Activated gamma-delta T cell treated with anti-CD3 and anti-CD28 coated beads, Interleukin-2, amount 50 U/mL, for 16 hours (primary cell): ENCODE data around the gene GALC.

ENCODE experiments used
- DNase-seq: peaks from one replicate; pipeline ENCODE4 v3.0.0-alpha.2; 2020; ENCODE audit warnings: low read depth

GALC gene

DNA sequence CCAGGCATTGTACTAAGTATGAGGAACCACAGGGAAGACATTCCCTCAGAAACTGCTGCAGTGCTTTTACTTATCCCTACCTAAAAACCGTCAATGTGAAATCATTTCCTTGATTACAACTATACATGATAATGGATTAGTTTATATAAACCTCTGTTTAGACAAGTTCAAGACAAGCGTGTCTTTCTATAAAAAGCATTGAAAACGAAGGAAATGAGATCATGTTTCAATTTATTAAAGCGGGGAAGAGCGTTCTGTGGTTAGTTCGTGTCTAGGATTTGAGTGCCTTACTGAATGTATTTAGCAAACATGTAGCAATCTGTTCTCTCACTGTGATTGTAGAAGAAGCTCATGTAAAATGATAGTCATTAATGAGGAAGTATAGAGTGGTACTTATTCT, 37.5 kb downstream of the GALC start:
- DNase-seq, result no peak

DNA sequence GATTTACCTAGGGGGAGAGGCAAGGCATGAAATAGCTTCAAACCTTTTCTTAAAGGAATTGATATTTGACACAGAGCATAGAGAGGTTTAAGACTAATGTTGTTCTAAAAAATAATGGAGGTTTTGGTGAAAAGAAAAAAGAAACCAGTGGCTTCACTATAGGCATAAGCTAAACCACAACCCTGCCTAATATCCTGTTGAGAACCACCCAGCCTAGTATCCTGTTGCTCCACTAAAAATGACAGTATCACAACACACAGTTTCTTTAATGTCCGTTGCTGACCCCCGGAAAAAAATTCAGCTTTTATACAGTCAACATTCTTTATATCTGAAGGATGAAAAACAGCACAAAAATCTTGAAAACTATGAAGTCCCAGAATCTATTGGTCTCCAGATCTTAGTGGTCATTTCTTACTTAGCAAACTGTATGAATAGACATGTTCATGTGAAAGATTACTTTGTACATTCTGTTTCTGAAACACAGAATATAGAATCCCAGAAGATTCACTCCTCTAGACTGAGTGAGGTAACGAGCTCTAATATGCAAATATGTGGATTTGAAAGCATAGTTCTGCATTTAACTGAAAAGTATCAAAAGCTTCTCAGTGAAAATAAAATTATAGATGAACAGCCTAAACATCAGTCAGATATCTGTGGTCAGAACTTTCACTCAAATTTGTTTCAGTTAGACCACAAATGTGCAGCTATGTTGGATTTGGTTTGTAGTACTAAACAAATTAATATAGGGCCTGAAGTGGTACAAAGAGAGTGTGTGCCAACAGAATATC, 40.5 kb downstream of the GALC start:
- DNase-seq, result no peak

DNA sequence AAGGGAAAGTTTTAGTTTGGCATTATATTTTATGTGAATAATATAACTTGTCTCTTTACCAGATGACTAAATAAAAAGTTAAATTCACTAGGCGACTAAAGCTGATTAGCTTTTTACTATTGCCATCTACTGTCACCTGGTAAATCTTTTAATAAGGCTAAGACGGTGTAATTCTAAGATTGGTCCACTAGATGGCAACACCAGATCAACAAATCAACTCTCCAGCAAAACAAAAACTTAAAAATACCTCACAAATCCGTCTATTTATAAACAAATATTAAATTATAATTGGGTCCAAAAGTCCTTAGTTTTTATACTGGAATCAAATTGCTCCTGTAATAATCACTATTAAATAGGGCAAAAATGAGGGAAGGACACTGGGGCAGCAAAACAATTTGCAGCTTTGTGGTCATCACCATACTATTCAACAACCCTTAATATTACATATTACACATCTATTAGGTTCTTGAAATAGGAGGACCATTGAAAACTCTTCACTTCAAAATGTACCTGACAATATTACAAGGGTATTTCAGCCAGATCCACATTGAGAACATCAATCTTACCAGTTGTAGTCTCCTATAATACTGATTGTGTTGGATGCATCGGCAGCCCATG, 47.9 kb downstream of the GALC start:
- no peak for DNase-seq

DNA sequence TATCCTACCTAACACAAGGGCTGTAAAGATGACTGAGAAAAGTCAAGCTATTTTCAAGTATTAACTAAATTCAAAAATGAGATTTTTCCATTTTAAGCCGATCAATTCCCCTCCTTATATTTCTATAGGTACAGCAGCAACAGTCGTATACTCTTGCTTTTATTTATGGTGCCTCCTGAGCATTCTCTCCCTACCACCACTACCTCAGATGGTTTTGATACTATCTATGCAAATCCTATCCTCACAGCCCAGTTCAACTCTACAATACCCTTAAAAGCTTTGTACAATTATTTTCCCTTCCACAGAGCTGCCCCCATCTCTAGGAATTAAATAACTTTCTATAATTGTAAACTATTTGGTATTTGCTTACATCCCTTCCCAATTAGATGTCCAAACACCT, 52.1 kb downstream of the GALC start:
- no peak for DNase-seq

DNA sequence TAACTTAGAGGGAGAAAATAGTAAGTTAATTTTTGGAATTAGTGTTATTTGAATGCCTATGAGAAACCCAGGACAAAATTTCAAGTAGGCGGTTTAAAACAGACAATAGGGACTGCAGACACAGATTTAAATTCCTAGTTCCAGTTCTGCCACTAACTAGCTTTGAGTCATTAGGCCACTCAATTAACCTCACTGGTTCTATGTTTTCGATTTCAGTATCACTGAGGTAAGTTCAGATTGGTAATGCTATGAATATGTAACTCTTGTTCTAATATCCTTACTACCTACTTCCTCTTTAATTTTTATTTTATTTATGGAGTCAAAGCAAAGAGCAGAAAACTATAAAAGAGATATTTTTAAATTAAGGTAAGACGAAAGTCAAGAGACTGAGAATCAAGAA, 52.6 kb downstream of the GALC start:
- no peak for DNase-seq

DNA sequence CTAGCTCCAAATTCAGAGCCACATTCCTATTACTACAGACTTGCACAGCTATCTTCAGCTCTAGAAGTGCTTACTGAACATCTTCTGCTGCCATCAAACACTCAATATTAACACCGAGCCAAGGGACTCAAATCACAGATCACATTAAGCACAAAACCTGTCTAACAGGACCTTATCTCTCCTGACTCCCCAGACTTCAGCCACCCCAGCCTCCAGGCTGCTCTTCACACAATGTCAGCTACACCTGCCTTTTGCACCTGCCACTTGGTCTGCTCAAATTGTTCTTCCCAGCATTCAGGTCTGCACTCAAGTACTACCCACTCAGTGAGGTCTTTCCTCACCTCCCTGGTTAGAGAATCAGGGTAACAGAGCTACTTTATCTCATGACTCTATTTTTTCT, 57.1 kb downstream of the GALC start:
- no peak for DNase-seq

DNA sequence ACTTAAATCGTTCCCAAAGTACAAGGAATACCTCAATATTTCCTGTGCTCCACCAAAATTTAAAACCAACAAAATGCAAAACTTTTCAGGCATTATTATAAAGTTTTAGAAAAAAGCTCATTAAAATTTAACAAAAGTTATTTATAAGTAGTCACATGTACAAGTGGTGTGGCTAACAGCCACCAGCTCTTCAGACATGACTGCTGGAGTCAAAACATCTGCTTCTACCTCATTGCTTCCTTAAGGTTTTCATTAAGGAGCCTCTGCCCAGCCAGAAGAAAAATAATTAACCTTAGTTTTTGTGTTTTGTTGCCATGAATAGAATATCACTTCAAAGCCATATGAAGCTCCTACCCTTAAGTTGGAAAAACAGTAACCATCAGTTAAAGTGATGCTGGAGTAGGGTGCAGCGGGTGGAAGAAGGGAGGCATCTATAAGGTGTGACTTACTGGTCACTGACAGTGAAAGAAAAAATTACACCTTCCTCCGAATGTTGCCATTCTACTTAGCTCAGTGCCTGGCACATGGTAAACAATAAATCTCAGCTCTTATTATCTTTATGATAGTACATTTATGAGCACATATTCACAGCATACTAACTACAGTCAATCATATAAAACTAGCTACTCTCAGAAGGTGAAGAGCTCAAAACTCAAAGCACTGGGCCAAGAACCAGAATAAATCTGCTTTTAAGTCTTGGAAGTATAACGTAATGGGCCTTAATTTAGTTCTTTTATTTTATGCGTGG, 57.7 kb downstream of the GALC start:
- DNase-seq, result no peak

DNA sequence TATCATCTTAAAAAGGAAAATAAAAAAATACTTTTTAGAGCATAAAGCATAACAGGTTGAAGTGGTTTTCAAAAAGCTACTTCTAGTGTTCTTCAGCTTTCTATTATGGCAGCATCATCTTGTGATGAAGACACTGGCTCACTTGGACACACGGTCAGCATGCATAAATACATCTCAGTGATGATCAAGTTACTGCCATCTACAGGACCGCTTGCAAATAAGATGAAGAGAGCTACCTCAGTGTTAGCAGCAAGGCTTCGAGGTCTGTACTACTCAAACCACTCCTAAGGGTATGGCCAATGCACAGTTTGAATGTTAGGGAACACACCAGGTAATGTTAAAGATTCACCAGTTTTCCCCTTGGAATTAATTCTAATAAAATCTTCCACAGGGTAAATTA, 58.8 kb downstream of the GALC start:
- no peak for DNase-seq

DNA sequence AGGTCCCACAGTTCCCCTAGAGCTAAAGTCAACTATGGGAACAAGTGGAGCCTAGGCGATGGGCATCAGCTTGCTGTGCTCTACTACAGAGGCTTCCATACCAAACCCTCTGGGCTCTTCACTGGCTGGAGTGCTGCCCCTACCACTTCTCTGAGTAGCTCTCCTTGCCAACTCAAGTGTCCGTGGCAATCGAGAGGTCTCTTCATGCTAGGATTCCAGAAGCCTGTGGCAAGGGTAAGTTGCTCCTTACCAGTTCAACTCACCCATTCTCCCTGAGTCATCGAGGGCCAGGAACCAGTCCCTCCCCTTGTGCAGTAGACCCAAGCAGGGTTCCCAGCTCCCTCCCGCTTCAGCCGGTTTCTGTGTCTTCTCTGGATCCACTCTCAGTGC, 76.1 kb downstream of the GALC start:
- no peak for DNase-seq

DNA sequence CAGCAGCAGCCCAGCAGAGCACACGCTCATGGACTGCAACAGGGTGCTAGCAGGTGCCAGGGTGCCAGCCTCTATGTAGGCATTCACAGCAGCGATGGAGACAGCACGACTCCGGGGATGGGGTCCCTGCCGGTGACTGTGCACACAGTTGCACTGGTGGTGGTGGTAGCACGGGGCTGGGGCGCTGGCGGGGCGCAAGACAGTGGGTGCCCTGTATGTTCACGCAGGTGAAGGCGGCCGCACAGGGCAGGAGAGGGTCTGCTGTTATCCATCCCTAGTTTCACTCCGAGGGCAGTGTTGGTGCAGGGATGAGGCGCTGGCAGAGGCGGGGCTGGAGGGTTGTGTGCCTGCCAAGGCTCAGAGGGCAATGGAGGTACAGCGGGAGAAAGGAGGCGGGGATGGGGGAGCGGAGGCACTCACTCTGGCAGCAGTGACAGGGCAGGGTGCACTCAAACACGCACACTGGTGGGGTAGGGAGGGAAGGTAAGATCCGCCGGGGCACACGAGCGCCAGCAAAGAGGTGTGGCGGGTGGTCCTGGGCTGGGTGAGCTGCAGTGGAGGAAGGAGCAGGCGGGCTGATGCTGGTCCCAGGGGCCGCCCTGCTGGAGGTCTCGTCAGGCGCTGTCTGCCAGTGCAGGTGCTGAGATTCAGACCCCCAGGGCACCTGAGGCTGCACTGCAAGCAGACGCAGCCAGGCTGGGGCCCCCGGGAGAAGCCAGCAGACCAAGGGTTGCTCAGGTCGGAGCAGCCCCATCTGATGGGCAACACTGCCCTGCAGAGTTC, 76.7 kb downstream of the GALC start:
- DNase-seq, result no peak

DNA sequence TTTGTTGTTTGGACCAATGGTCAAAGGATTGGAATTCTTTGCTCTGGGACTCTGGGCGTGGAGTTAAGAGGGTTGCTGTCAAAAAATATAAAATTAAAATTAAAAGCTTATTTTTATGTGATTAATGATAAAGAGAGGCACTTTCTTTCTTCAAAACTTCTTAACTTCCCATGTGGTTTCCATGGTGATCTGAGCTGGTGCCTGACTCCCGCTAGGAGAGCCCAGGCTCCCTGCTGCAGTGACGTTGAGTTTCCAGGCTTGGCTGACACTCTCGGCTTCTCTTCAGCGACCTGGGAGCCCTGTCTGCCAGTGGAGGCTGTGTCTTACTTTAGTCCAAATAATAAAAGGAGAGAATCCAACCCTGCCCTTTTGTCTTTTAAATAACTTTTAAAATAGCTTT, 84.4 kb downstream of the GALC start:
- no peak for DNase-seq

DNA sequence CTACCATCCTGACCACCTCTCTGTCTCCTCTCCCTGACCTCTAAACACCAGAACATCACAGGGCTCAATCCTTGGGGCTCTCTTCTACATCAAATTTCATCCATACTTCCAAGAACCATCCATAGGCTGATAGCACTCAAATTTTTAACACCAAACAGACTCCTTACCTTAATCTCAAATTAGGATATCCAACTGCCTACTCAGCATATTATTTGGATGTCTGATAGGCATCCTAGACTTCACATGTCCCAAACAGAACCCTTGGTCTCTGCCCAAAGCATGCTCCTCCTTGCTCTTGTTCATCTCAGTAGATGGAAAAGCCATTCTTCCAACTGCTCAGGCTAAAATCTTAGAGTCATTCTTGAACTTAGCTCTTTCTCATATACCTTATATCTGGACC, 91.3 kb downstream of the GALC start:
- DNase-seq, result no peak

DNA sequence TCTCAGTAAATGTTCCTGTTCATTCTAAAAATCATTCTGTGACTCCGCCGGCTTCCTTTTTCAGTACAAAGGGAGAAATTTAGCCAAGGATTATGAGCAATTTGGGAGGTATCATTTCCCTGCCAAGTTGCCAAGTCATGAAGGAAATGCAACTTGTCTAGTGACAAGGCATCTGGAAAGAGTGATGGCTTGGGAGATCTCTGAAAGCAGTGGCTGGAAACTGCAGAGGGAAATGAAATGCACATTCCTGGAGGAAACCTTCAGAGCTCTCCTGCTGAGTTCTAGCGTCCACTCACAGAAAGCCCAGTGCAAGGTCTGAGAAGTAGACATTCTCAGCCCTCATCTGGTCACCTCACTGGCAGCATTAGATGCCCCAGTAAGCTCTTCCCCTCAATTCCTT, 91.7 kb downstream of the GALC start:
- no peak for DNase-seq

DNA sequence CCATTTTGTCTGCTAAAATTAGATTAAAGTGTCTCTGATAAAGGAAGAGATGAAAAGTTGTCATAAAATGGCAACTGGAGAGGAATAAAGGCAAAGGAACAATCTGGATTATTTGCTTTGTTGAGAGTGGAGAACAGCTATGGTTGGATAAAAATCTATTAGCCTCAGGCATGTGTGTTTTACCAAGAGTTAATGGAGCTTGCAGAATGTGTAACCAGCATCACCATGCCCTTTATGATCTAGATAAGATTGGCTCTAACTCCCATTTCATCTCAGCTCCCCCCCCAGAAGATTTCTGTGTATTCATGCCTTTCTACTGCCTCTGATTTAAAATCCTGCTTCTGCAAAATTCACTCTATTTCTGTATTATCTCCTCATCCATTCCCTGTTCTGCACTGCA, 93.8 kb downstream of the GALC start:
- no peak for DNase-seq

DNA sequence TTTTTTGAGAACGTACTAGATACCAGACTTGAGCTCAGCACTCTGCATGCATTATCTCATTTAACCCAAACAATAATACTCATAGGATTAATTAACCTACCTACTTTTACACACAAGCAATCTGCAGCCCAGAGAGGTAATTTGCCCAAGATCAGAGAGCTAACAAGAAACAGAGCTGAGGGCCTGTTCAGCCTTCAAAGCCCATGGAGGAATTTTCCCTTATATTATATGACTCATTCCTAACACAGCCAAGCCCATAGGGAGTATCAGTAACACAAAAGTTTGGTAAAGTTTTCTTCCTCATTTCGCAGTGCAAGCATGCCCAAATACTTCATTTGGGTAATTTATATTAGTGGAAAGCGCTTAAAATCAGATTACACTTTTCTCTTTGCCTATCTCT, 94.7 kb downstream of the GALC start:
- DNase-seq, result no peak

DNA sequence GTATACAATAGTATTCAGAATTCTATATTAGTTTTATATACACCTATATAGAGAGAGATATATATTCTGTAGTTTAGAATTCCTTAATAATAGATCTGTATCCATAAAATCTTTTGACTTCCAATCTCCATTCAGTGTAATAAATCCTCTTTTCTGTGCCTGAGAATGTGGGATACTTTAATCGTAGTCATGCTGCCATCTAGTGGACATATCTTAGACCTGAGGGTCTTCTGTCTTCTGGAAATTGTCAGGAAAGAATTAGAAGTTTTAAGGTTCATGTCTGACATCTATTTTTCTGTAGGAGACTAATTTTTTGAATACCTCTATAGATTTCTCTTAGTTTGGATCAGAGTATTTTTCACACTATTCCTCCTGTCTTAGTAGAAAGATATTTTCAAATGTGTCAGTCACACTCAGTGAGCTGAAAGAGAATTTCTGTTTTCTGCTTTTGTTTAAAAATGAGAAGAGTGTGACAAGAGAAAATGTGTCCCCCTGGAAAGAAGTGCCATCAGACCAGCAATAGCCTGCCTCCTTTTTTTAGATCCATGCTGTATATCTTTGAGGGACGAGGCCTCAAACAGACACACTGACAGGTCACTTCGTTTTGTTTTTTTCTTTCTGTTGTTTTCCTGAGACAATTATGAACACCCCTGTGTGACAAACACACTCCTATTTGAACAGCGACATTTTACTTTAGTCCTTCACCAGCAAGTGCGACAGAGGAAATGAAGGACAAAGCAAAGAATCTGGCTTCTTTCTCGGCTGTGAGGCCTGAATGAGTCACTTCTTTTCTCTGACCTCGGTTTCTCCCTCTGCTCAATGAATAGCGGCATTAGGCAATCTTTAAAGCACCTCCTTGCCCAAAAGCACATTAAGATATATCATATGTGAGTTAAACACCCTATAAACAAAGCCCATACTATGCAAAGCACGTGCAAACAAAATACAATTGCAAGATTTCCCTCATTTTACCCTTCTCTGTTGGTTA, 96.3 kb downstream of the GALC start:
- no peak for DNase-seq

DNA sequence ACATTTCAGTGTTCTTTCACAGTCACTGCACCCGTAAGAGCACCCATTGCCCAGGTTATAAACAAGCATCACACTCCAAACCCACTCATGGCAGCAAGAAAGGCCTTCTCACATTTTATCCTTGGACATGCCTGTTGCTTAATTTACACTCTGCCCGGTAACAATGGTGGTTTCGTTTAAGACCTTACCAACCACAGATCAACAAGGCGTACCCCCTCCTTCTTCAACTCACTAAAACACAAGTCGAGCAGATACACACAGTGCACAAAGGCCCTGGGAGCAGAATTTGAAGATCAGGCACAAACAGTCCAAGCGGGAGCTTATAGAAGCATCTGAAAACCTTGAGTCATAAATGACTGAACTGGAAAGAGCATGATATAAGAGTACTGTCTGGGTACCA, 98.1 kb downstream of the GALC start:
- DNase-seq, result no peak

DNA sequence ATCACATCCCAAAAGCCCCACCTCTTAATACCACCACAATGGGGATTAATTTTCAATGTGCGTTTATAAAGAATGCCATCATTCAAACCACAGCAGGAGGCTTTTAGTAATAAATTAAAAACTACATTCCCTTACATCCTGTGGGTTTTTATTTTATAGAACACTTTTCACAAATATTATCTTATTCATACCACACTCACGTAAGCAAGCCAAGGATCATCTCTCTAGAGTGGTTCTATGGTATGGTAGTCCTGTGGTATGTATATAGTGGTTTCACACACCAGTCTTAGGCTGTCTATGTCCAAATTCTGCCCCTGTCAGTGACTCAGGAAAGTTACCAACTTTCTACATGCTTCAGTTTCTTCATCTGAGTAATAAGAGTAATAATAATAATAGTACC, 100.2 kb downstream of the GALC start:
- no peak for DNase-seq

DNA sequence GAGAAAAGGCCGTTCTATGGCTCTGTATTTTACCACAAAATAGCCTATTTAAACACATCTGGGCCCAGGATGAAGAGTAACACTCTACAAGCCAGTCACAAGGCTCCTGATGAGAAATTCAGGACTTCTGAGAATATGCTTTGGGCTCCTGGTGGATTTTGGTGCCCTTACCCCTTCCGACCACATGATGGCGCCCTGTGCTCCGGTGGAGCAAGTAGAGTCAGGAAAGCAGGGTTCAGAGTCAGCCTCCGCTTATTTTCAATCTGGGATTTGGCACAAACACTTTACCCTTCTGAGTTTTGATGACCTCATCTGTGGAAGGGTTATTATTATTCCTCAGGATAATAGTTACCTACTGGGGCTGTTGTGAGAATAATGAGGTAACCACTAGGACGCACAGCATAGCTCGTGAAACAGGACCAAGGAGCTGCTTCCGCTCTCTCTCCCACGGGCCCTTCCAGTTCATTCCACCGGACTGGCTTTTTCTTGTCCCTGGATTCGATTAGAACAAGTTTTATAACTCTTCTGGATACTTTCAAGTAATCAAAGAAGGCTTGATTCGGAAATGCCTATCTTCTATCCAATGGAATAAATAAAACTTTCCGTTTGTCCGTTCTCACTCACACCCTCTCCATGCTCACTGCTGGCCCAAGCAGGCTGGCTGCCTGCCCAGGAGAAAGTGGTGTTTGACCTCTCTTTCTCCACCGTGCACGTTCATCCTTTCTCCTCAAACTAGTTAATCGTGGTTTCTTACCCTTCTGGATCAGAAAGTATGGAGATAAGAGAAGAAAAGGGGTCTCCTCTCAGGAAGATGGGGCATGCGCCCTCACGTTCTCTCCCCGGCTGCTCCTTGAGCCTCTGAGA, 104.6 kb downstream of the GALC start:
- no peak for DNase-seq

DNA sequence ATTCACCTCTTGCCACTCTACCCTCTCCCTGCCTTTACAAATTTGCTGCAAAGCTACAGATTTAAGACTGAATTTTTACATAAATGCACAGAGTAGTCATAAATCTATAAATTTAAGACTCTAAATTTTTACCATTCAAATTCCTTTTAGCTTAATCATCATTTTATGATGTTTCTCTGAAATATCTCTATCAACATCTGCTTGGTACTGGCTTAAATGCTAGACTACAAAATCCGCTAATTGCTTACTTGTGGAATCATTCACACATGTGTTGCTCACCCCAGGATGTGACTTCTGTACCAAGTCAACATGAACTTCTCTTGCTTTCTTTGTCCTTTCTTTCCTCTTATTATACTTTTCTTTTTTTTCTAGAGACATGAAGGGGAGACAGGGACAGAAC, 109.2 kb downstream of the GALC start:
- no peak for DNase-seq
